Keratinocyte (primary cell): ENCODE measurements around the gene AXL. TPM values are rescaled to one million over a fixed set of nuclear protein-coding genes. Genes with fewer than 3 reads are reported as not detected.

ENCODE experiments used
- DNase-seq: peaks from one replicate; pipeline ENCODE4 v3.0.0-alpha.2; 2011; ENCODE audit warnings: low read depth, missing footprints, low spot score
- FAIRE-seq: peaks from 2 replicates; lab custom pipeline; 2011; peaks lifted over from hg19 to GRCh38; lab: Jason Lieb, UNC
- H2AFZ ChIP-seq: 2 replicates; pipeline ENCODE4 v1.6.0; 2012; ENCODE audit warnings: low read length, control low read depth, inconsistent platforms; ENCODE audit not compliant: control insufficient read depth
- H3K27ac ChIP-seq: 2 replicates; pipeline ENCODE4 v1.5.1; 2011; ENCODE audit warnings: low read length; ENCODE audit not compliant: control insufficient read depth, insufficient read depth
- H3K27me3 ChIP-seq: 3 replicates; pipeline ENCODE4 v1.6.0; 2011; ENCODE audit warnings: low read length; ENCODE audit not compliant: control insufficient read depth, insufficient read depth; ENCODE audit errors: extremely low read depth
- H3K36me3 ChIP-seq, 2 experiments: 2 replicates in 1 of 2; 3 replicates in 1 of 2; pipeline ENCODE4 v1.5.1; 2011; ENCODE audit warnings: low read length in 2 of 2, mild to moderate bottlenecking in 1 of 2; ENCODE audit not compliant: control insufficient read depth in 2 of 2, insufficient read depth in 2 of 2; ENCODE audit errors: extremely low read depth in 1 of 2
- H3K4me1 ChIP-seq: 3 replicates; pipeline ENCODE4 v1.5.1; 2011; ENCODE audit warnings: low read length; ENCODE audit not compliant: control insufficient read depth, insufficient read depth; ENCODE audit errors: extremely low read depth
- H3K4me2 ChIP-seq: 3 replicates; pipeline ENCODE4 v1.6.0; 2011; ENCODE audit warnings: low read depth, low read length; ENCODE audit not compliant: control insufficient read depth, insufficient read depth; ENCODE audit errors: extremely low read depth
- H3K4me3 ChIP-seq, 3 experiments: fragments of 200-600 bp in 1 of 3; sonication (generic) in 1 of 3; 2 replicates in 2 of 3; 3 replicates in 1 of 3; pipeline ENCODE4 v1.5.1; 2011 to 2016; ENCODE audit warnings: low read length in 3 of 3, mild to moderate bottlenecking in 3 of 3, control low read depth in 2 of 3, inconsistent platforms in 1 of 3, low read depth in 1 of 3, mixed read lengths in 1 of 3, mixed run types in 1 of 3, moderate library complexity in 1 of 3; ENCODE audit not compliant: control insufficient read depth in 2 of 3, insufficient read depth in 2 of 3; ENCODE audit errors: extremely low read depth in 1 of 3
- H3K79me2 ChIP-seq: 2 replicates; pipeline ENCODE4 v1.6.0; 2012; ENCODE audit warnings: low read length; ENCODE audit not compliant: control insufficient read depth, insufficient read depth
- H3K9ac ChIP-seq: 3 replicates; pipeline ENCODE4 v1.6.0; 2011; ENCODE audit warnings: low read length; ENCODE audit not compliant: control insufficient read depth, insufficient read depth; ENCODE audit errors: extremely low read depth
- H3K9me1 ChIP-seq: 3 replicates; pipeline ENCODE4 v1.6.0; 2011; ENCODE audit warnings: low read length; ENCODE audit not compliant: control insufficient read depth, insufficient read depth; ENCODE audit errors: extremely low read depth
- H3K9me3 ChIP-seq: 2 replicates; pipeline ENCODE4 v1.5.1; 2012; ENCODE audit warnings: low read depth, low read length; ENCODE audit not compliant: control insufficient read depth
- H4K20me1 ChIP-seq: 3 replicates; pipeline ENCODE4 v1.6.0; 2011; ENCODE audit warnings: low read length; ENCODE audit not compliant: control insufficient read depth, insufficient read depth; ENCODE audit errors: extremely low read depth
- CTCF ChIP-seq, 3 experiments: IDR thresholded peaks in 1 of 3; conservative IDR thresholded peaks in 1 of 3; optimal IDR thresholded peaks in 1 of 3; 2 replicates in 2 of 3; 3 replicates in 1 of 3; pipeline versions ENCODE3 to v1.5.1; 2011; ENCODE audit warnings: low read length in 3 of 3, mild to moderate bottlenecking in 3 of 3, moderate library complexity in 2 of 3, control low read depth in 1 of 3, inconsistent platforms in 1 of 3; ENCODE audit not compliant: insufficient read depth in 2 of 3; ENCODE audit errors: extremely low read depth in 1 of 3
- EZH2 ChIP-seq: IDR thresholded peaks from one replicate; pipeline ENCODE4 v1.6.1; 2012; ENCODE audit warnings: inconsistent platforms, mild to moderate bottlenecking, low read length, moderate library complexity
- dilution Hi-C: fragments of 300-500 bp; cut with MboI; formaldehyde crosslinking; loops from one replicate; pipeline ENCODE4 v1.7.0; 2020; ENCODE audit warnings: low sequenced_read_pairs; ENCODE audit not compliant: extremely low pct_ligation_motif_present
- polyA plus RNA-seq, 5 experiments: library from polyadenylated mRNA; depleted of rRNA in 3 of 5; stranded (reverse) in 3 of 5; stranded (forward) in 1 of 5; unstranded in 1 of 5; fragments of >200 nt; gene quantifications; 1 replicate in 1 of 5; 2 replicates in 3 of 5; 3 replicates in 1 of 5; pipeline versions ENCODE4 v1.2.1 to v1.2.3, GENCODE V29; 2011 to 2012; ENCODE audit warnings: missing spikeins in 2 of 5, low read depth in 1 of 5, low replicate concordance in 1 of 5

The AXL gene
- polyA plus RNA-seq, 1 donor (not counting 4 experiments of a cell fraction or from before 2014, with no cell fraction given) = 21.7 TPM

- no peak overlapping the region for H3K4me3 ChIP-seq
- H3K27ac ChIP-seq = no peak overlapping the region
- no peak for FAIRE-seq
- no peak overlapping the region for H3K4me2 ChIP-seq
- no peak overlapping the region for H3K9ac ChIP-seq
- peaks cover 68 to 72% of the 10 kb centered on the region in 2 experiments for H3K36me3 ChIP-seq
- H2AFZ ChIP-seq = no peak overlapping the region
- H3K4me1 ChIP-seq = peaks cover 11% of the 10 kb centered on the region
- H3K9me3 ChIP-seq = no peaks in the 10 kb centered on the region
- dilution Hi-C loops = no loop called here
- TF ChIP-seq CTCF (optimal IDR thresholded peaks at IDR 0.05 in 1 of 3, IDR thresholded peaks at IDR 0.05 in 1 of 3, conservative IDR thresholded peaks at IDR 0.05 in 1 of 3; ENCODE audit: extremely low read depth in 1 of 3, insufficient read depth in 2 of 3, low read length in 3 of 3) = no peak
- no peak for TF ChIP-seq EZH2
- peaks cover 2% of the 10 kb centered on the region for H3K79me2 ChIP-seq
- H3K27me3 ChIP-seq = no peaks in the 10 kb centered on the region
- peaks cover 13% of the 10 kb centered on the region for H4K20me1 ChIP-seq
- DNase-seq = no peak
- H3K9me1 ChIP-seq = no peaks in the 10 kb centered on the region
These were observed 80.7 kb downstream of the AXL start for GRCh38 chr19:41299755-41300089.

DNA sequence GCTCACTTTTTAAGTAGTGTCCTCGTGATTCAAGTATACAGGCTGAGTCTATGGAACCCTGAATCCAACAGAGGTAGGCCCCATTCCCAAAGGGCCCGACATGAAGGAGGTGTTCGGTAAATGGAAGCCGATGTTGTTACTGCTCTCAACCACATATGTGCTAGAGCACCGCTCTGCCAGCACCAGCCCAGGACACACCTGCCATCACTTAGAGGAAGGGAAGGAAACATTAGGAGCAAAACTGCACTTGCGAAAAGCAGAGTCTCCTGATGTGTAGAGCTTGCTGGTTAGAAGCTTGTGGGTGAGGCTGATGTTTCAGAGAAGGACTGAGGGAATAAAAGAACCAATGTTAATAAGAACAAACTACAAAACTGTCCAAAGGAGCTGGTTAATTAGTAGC, 81.5 kb downstream of the AXL start:
- FAIRE-seq = no peak
- Histone ChIP-seq H3K27ac (no peak overlapping the region), H3K9me1 (no peaks in the 10 kb centered on the region), H3K36me3 (peaks cover 66 to 67% of the 10 kb centered on the region in 2 experiments), H3K4me3 (no peak overlapping the region), H3K79me2 (peaks cover 2% of the 10 kb centered on the region), H3K27me3 (no peaks in the 10 kb centered on the region), H3K4me1 (peaks cover 11% of the 10 kb centered on the region), H3K4me2 (no peak overlapping the region), H4K20me1 (peaks cover 10% of the 10 kb centered on the region), H3K9ac (no peak overlapping the region), H2AFZ (no peak overlapping the region), H3K9me3 (no peaks in the 10 kb centered on the region)
- DNase-seq = no peak
- TF ChIP-seq EZH2 = no peak
- TF ChIP-seq CTCF (optimal IDR thresholded peaks at IDR 0.05 in 1 of 3, IDR thresholded peaks at IDR 0.05 in 1 of 3, conservative IDR thresholded peaks at IDR 0.05 in 1 of 3; ENCODE audit: extremely low read depth in 1 of 3, insufficient read depth in 2 of 3, low read length in 3 of 3) = no peak
- dilution Hi-C loops = no loop called here
